ENCODE measurements around the gene OPRD1.

Gene OPRD1

GRCh38 chr1:28775121-28775942 lies 36.6 kb upstream of the OPRD1 start:
- CTCF ChIA-PET, result no interaction called here
- no peak for DNase-seq (ENCODE audit: extremely low spot score)
- TF ChIP-seq ZNF384 (IDR thresholded peaks at IDR 0.05), result no peak
- TF ChIP-seq FOXM1 (IDR thresholded peaks at IDR 0.05; ENCODE audit: borderline replicate concordance), result no peak
- TF ChIP-seq L3MBTL2 (conservative IDR thresholded peaks at IDR 0.05), result no peak
- no peak for TF ChIP-seq FOXA1 (IDR thresholded peaks at IDR 0.05)
- TF ChIP-seq ARNT (IDR thresholded peaks at IDR 0.05), result no peak
- no peak for TF ChIP-seq NFRKB (IDR thresholded peaks at IDR 0.05)
- no peak for TF ChIP-seq BHLHE40 (IDR thresholded peaks at IDR 0.05; ENCODE audit: borderline replicate concordance)
- TF ChIP-seq FOXK2 (IDR thresholded peaks at IDR 0.05), result no peak
- TF ChIP-seq, protein P1, sequence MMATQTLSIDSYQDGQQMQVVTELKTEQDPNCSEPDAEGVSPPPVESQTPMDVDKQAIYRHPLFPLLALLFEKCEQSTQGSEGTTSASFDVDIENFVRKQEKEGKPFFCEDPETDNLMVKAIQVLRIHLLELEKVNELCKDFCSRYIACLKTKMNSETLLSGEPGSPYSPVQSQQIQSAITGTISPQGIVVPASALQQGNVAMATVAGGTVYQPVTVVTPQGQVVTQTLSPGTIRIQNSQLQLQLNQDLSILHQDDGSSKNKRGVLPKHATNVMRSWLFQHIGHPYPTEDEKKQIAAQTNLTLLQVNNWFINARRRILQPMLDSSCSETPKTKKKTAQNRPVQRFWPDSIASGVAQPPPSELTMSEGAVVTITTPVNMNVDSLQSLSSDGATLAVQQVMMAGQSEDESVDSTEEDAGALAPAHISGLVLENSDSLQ (IDR thresholded peaks at IDR 0.05), result no peak
- TF ChIP-seq LEF1 (IDR thresholded peaks at IDR 0.05; ENCODE audit: borderline replicate concordance), result no peak
- no peak for TF ChIP-seq SUZ12 (IDR thresholded peaks at IDR 0.05)
- no peak for TF ChIP-seq TARDBP (IDR thresholded peaks at IDR 0.05)
- POLR2A ChIA-PET, result interaction anchor here (1.1 to 1.5 kb wide), 5 partner anchors 10 to 127 kb away, joined by 3 to 6 read pairs (median 3); partner anchors contain the start of gene RNU11

DNA sequence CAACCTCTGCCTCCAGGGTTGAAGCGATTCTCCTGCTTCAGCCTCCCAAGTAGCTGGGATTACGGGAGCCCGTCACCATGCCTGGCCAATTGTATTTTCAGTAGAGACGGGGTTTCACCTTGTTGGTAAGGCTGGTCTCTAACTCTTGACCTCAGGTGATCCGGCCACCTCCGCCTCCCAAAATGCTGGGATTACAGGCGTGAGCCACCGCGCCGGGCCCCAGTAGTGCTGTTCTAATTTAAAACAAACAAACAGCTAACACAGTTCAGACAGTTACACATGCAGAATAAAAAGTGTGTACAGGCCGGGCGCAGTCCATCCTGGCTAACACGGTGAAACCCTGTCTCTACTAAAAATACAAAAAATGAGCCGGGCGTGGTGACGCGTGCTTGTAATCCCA lies 35.6 kb upstream of the OPRD1 start:
- CTCF ChIA-PET, result no interaction called here
- no peak for TF ChIP-seq FOXK2 (IDR thresholded peaks at IDR 0.05)
- no peak for TF ChIP-seq FOXA1 (IDR thresholded peaks at IDR 0.05)
- no peak for TF ChIP-seq CTBP1 (IDR thresholded peaks at IDR 0.05; ENCODE audit: borderline replicate concordance)
- no peak for TF ChIP-seq LEF1 (IDR thresholded peaks at IDR 0.05; ENCODE audit: borderline replicate concordance)
- no peak for TF ChIP-seq SP1 (IDR thresholded peaks at IDR 0.05)
- no peak for TF ChIP-seq NFRKB (IDR thresholded peaks at IDR 0.05)
- no peak for TF ChIP-seq TARDBP (IDR thresholded peaks at IDR 0.05)
- no peak for TF ChIP-seq FOXM1 (IDR thresholded peaks at IDR 0.05; ENCODE audit: borderline replicate concordance)
- POLR2A ChIA-PET, result interaction anchor here (1.3 to 1.5 kb wide), 2 partner anchors 107 to 128 kb away, joined by 3 to 6 read pairs; partner anchors contain the start of gene RNU11
- DNase-seq (ENCODE audit: extremely low spot score), result no peak

GRCh38 chr1:28778021-28778420 lies 33.9 kb upstream of the OPRD1 start:
- TF ChIP-seq FOXK2 (IDR thresholded peaks at IDR 0.05) (no peak), FOXA1 (IDR thresholded peaks at IDR 0.05) (no peak), BHLHE40 (IDR thresholded peaks at IDR 0.05; ENCODE audit: borderline replicate concordance) (no peak), ELF4 (IDR thresholded peaks at IDR 0.05) (no peak), SP1 (IDR thresholded peaks at IDR 0.05) (no peak), CTBP1 (IDR thresholded peaks at IDR 0.05; ENCODE audit: borderline replicate concordance) (no peak), HDGF (IDR thresholded peaks at IDR 0.05; ENCODE audit: borderline replicate concordance) (no peak), FOXM1 (IDR thresholded peaks at IDR 0.05; ENCODE audit: borderline replicate concordance) (no peak), NFRKB (IDR thresholded peaks at IDR 0.05) (no peak), L3MBTL2 (conservative IDR thresholded peaks at IDR 0.05) (no peak), SUZ12 (IDR thresholded peaks at IDR 0.05) (no peak), LEF1 (IDR thresholded peaks at IDR 0.05; ENCODE audit: borderline replicate concordance) (no peak), TARDBP (IDR thresholded peaks at IDR 0.05) (no peak)
- TF ChIP-seq, protein P1 (IDR thresholded peaks at IDR 0.05), result no peak
- POLR2A ChIA-PET, result no interaction called here
- CTCF ChIA-PET, result interaction anchor here (0.5 kb wide), 1 partner anchor 142 kb away, joined by 4 read pairs; no protein-coding TSS in a partner anchor
- no peak for DNase-seq (ENCODE audit: extremely low spot score)

GRCh38 chr1:28779751-28780408 lies 32.1 kb upstream of the OPRD1 start:
- TF ChIP-seq L3MBTL2 (conservative IDR thresholded peaks at IDR 0.05) (no peak; the same call in 1 of the 2 replicates), CTBP1 (IDR thresholded peaks at IDR 0.05; ENCODE audit: borderline replicate concordance) (no peak), FOXK2 (IDR thresholded peaks at IDR 0.05) (no peak), LEF1 (IDR thresholded peaks at IDR 0.05; ENCODE audit: borderline replicate concordance) (no peak), ZNF384 (IDR thresholded peaks at IDR 0.05) (no peak), TARDBP (IDR thresholded peaks at IDR 0.05) (no peak), FOXM1 (IDR thresholded peaks at IDR 0.05; ENCODE audit: borderline replicate concordance) (no peak), HDGF (IDR thresholded peaks at IDR 0.05; ENCODE audit: borderline replicate concordance) (no peak), SP1 (IDR thresholded peaks at IDR 0.05) (no peak), SUZ12 (IDR thresholded peaks at IDR 0.05) (no peak), ARNT (IDR thresholded peaks at IDR 0.05) (no peak), ELF4 (IDR thresholded peaks at IDR 0.05) (no peak), FOXA1 (IDR thresholded peaks at IDR 0.05) (no peak), BHLHE40 (IDR thresholded peaks at IDR 0.05; ENCODE audit: borderline replicate concordance) (no peak)
- TF ChIP-seq, protein P1 (IDR thresholded peaks at IDR 0.05), result no peak
- POLR2A ChIA-PET, result no interaction called here
- DNase-seq (ENCODE audit: extremely low spot score), result no peak
- CTCF ChIA-PET, result no interaction called here

DNA sequence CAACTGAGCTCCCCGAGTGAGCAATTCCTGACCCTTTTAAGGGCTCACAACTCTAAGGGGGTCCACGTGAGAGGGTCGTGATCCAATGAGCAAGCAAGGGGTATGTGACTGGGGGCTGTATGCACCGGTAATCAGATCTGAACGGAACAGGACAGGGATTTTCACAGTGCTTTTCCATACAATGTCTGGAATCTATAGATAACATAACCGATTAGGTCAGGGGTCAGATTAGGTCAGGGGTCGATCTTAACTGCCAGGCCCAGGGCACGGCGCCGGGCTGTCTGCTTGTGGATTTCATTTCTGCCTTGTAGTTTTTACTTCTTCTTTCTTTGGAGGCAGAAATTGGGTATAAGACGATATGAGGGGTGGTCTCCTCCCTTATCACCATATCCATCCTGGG lies 30.7 kb upstream of the OPRD1 start:
- POLR2A ChIA-PET, result interaction anchor here (1.3 to 2.1 kb wide), 2 partner anchors 10 to 132 kb away, joined by 4 to 5 read pairs; no protein-coding TSS in a partner anchor
- no peak for TF ChIP-seq BHLHE40 (IDR thresholded peaks at IDR 0.05; ENCODE audit: borderline replicate concordance)
- TF ChIP-seq, protein P1 (IDR thresholded peaks at IDR 0.05), result no peak
- no peak for TF ChIP-seq CTBP1 (IDR thresholded peaks at IDR 0.05; ENCODE audit: borderline replicate concordance)
- TF ChIP-seq ELF4 (IDR thresholded peaks at IDR 0.05), result no peak
- TF ChIP-seq NFRKB (IDR thresholded peaks at IDR 0.05), result no peak
- TF ChIP-seq LEF1 (IDR thresholded peaks at IDR 0.05; ENCODE audit: borderline replicate concordance), result no peak
- TF ChIP-seq TARDBP (IDR thresholded peaks at IDR 0.05), result no peak
- TF ChIP-seq FOXA1 (IDR thresholded peaks at IDR 0.05), result no peak
- CTCF ChIA-PET, result interaction anchor here (0.9 to 1.1 kb wide), 2 partner anchors 26 to 132 kb away, joined by 3 to 4 read pairs; no protein-coding TSS in a partner anchor
- no peak for DNase-seq (ENCODE audit: extremely low spot score)

Measured in HEK293T (cell line).